ENCODE measurements around the gene HOXA5. TPM values are rescaled to one million over a fixed set of nuclear protein-coding genes. Genes with fewer than 3 reads are reported as not detected.

Gene HOXA5
- total RNA-seq, 1 donor from 2014 or later = 4.2 TPM

- H3K4me3 ChIP-seq (ENCODE audit: low read length in 3 of 3) = no peak overlapping the region
- peaks cover 0 to 2% (median 0%) of the 10 kb centered on the region in 3 donors for H3K36me3 ChIP-seq (ENCODE audit: control insufficient read depth in 3 of 3, insufficient read depth in 3 of 3, low read length in 3 of 3)
- H3K9me3 ChIP-seq (ENCODE audit: control insufficient read depth in 3 of 3, low read length in 3 of 3) = no peaks in the 10 kb centered on the region
- peaks cover 0 to 8% (median 0%) of the 10 kb centered on the region in 3 donors for H3K27me3 ChIP-seq (ENCODE audit: control insufficient read depth in 3 of 3, insufficient read depth in 3 of 3, low read length in 3 of 3)
- H3K9ac ChIP-seq (ENCODE audit: low read depth in 1 of 3, low read length in 3 of 3) = no peak overlapping the region
- peaks cover 48 to 55% (median 49%) of the 10 kb centered on the region in 3 donors for H3K4me1 ChIP-seq (ENCODE audit: control insufficient read depth in 3 of 3, insufficient read depth in 3 of 3, low read length in 3 of 3)
- H3K27ac ChIP-seq (ENCODE audit: low read depth, low read length) = no peak overlapping the region
Measured at GRCh38 chr7:27153526-27153925, 10.0 kb upstream of the HOXA5 start.

- Histone ChIP-seq H3K4me3 (ENCODE audit: low read length in 3 of 3) (peak overlapping the region; percentile 89 to 98 (median 94)), H3K9me3 (ENCODE audit: control insufficient read depth in 3 of 3, low read length in 3 of 3) (no peaks in the 10 kb centered on the region), H3K27ac (ENCODE audit: low read depth, low read length) (peak overlapping the region; percentile 78), H3K9ac (ENCODE audit: low read depth in 1 of 3, low read length in 3 of 3) (peak overlapping the region; percentile 91 to 96 (median 93)), H3K4me1 (ENCODE audit: control insufficient read depth in 3 of 3, insufficient read depth in 3 of 3, low read length in 3 of 3) (peaks cover 54 to 61% (median 54%) of the 10 kb centered on the region in 3 donors), H3K36me3 (ENCODE audit: control insufficient read depth in 3 of 3, insufficient read depth in 3 of 3, low read length in 3 of 3) (peaks cover 0 to 2% (median 0%) of the 10 kb centered on the region in 3 donors), H3K27me3 (ENCODE audit: control insufficient read depth in 3 of 3, insufficient read depth in 3 of 3, low read length in 3 of 3) (peaks cover 0 to 8% (median 0%) of the 10 kb centered on the region in 3 donors)
Measured at GRCh38 chr7:27152816-27153442, 9.4 kb upstream of the HOXA5 start.

- Histone ChIP-seq H3K9me3 (ENCODE audit: control insufficient read depth in 3 of 3, low read length in 3 of 3) (no peaks in the 10 kb centered on the region), H3K4me3 (ENCODE audit: low read length in 3 of 3) (peak within 1 kb of the TSS; percentile 89 to 98 (median 94)), H3K27me3 (ENCODE audit: control insufficient read depth in 3 of 3, insufficient read depth in 3 of 3, low read length in 3 of 3) (peaks cover 0 to 8% (median 0%) of the 10 kb centered on the region in 3 donors), H3K27ac (ENCODE audit: low read depth, low read length) (peak within 1 kb of the TSS; percentile 78), H3K36me3 (ENCODE audit: control insufficient read depth in 3 of 3, insufficient read depth in 3 of 3, low read length in 3 of 3) (peaks cover 0 to 2% (median 0%) of the 10 kb centered on the region in 3 donors), H3K4me1 (ENCODE audit: control insufficient read depth in 3 of 3, insufficient read depth in 3 of 3, low read length in 3 of 3) (peaks cover 58 to 66% (median 59%) of the 10 kb centered on the region in 3 donors), H3K9ac (ENCODE audit: low read depth in 1 of 3, low read length in 3 of 3) (peak within 1 kb of the TSS; percentile 91 to 96 (median 93))
Measured at GRCh38 chr7:27151931-27152815, 8.7 kb upstream of the HOXA5 start, which contains the start of gene HOXA3. HOXA3 (minus strand) TSS chr7:27152583; CDS start chr7:27110640, 41,943 bp downstream.

- Histone ChIP-seq H3K27ac (ENCODE audit: low read depth, low read length) (peak overlapping the region; percentile 78), H3K36me3 (ENCODE audit: control insufficient read depth in 3 of 3, insufficient read depth in 3 of 3, low read length in 3 of 3) (peaks cover 0 to 2% (median 0%) of the 10 kb centered on the region in 3 donors), H3K9ac (ENCODE audit: low read depth in 1 of 3, low read length in 3 of 3) (peak overlapping the region; percentile 91 to 96 (median 93)), H3K9me3 (ENCODE audit: control insufficient read depth in 3 of 3, low read length in 3 of 3) (no peaks in the 10 kb centered on the region), H3K4me3 (ENCODE audit: low read length in 3 of 3) (peak overlapping the region; percentile 89 to 98 (median 94)), H3K4me1 (ENCODE audit: control insufficient read depth in 3 of 3, insufficient read depth in 3 of 3, low read length in 3 of 3) (peaks cover 62 to 70% (median 63%) of the 10 kb centered on the region in 3 donors), H3K27me3 (ENCODE audit: control insufficient read depth in 3 of 3, insufficient read depth in 3 of 3, low read length in 3 of 3) (peaks cover 0 to 8% (median 0%) of the 10 kb centered on the region in 3 donors)
Measured at GRCh38 chr7:27151341-27151930, 8.0 kb upstream of the HOXA5 start.

GRCh38 chr7:27150568-27151340 is 7.3 kb upstream of the HOXA5 start:
- peak overlapping the region; percentile 89 to 98 (median 94) for H3K4me3 ChIP-seq (ENCODE audit: low read length in 3 of 3)
- peak overlapping the region; percentile 91 to 96 (median 93) for H3K9ac ChIP-seq (ENCODE audit: low read depth in 1 of 3, low read length in 3 of 3)
- H3K36me3 ChIP-seq (ENCODE audit: control insufficient read depth in 3 of 3, insufficient read depth in 3 of 3, low read length in 3 of 3) = peaks cover 0 to 4% (median 3%) of the 10 kb centered on the region in 3 donors
- H3K27me3 ChIP-seq (ENCODE audit: control insufficient read depth in 3 of 3, insufficient read depth in 3 of 3, low read length in 3 of 3) = peaks cover 0 to 8% (median 0%) of the 10 kb centered on the region in 3 donors
- peak overlapping the region; percentile 78 for H3K27ac ChIP-seq (ENCODE audit: low read depth, low read length)
- peaks cover 61 to 69% (median 62%) of the 10 kb centered on the region in 3 donors for H3K4me1 ChIP-seq (ENCODE audit: control insufficient read depth in 3 of 3, insufficient read depth in 3 of 3, low read length in 3 of 3)
- no peaks in the 10 kb centered on the region for H3K9me3 ChIP-seq (ENCODE audit: control insufficient read depth in 3 of 3, low read length in 3 of 3)

- H3K9ac ChIP-seq (ENCODE audit: low read depth in 1 of 3, low read length in 3 of 3) = peak overlapping the region; percentile 91 to 96 (median 93)
- H3K4me3 ChIP-seq (ENCODE audit: low read length in 3 of 3) = peak overlapping the region; percentile 89 to 98 (median 94)
- peaks cover 53 to 62% (median 54%) of the 10 kb centered on the region in 3 donors for H3K4me1 ChIP-seq (ENCODE audit: control insufficient read depth in 3 of 3, insufficient read depth in 3 of 3, low read length in 3 of 3)
- peaks cover 0 to 8% (median 0%) of the 10 kb centered on the region in 3 donors for H3K27me3 ChIP-seq (ENCODE audit: control insufficient read depth in 3 of 3, insufficient read depth in 3 of 3, low read length in 3 of 3)
- peak overlapping the region; percentile 78 for H3K27ac ChIP-seq (ENCODE audit: low read depth, low read length)
- H3K36me3 ChIP-seq (ENCODE audit: control insufficient read depth in 3 of 3, insufficient read depth in 3 of 3, low read length in 3 of 3) = peaks cover 3 to 9% (median 9%) of the 10 kb centered on the region in 3 donors
- no peaks in the 10 kb centered on the region for H3K9me3 ChIP-seq (ENCODE audit: control insufficient read depth in 3 of 3, low read length in 3 of 3)
Measured at GRCh38 chr7:27149842-27150567, 6.5 kb upstream of the HOXA5 start.

GRCh38 chr7:27148756-27149641 is 5.5 kb upstream of the HOXA5 start:
- Histone ChIP-seq H3K4me1 (ENCODE audit: control insufficient read depth in 3 of 3, insufficient read depth in 3 of 3, low read length in 3 of 3) (peaks cover 51 to 60% (median 53%) of the 10 kb centered on the region in 3 donors), H3K9me3 (ENCODE audit: control insufficient read depth in 3 of 3, low read length in 3 of 3) (no peaks in the 10 kb centered on the region), H3K27ac (ENCODE audit: low read depth, low read length) (peak overlapping the region; percentile 71), H3K9ac (ENCODE audit: low read depth in 1 of 3, low read length in 3 of 3) (peak overlapping the region; percentile 91 to 96 (median 93)), H3K27me3 (ENCODE audit: control insufficient read depth in 3 of 3, insufficient read depth in 3 of 3, low read length in 3 of 3) (peaks cover 0 to 8% (median 0%) of the 10 kb centered on the region in 3 donors), H3K4me3 (ENCODE audit: low read length in 3 of 3) (peak overlapping the region; percentile 89 to 98 (median 94)), H3K36me3 (ENCODE audit: control insufficient read depth in 3 of 3, insufficient read depth in 3 of 3, low read length in 3 of 3) (peaks cover 7 to 19% (median 14%) of the 10 kb centered on the region in 3 donors)

Data from skeletal muscle tissue (tissue), 4 donors.